NCI-H2196 (cell line): Measurements from ENCODE around the gene CTIF.
"Not testable (repeated sequence)": the region's sequence is repeated elsewhere in the genome, so short reads cannot be mapped to it uniquely, and the experiment has no call there.

Source experiments
- DNase-seq: peaks from one replicate; lab custom pipeline; 2025; ENCODE audit not compliant: unreplicated experiment; lab: John Stamatoyannopoulos, UW

Gene CTIF

GRCh38 chr18:48811401-48811800 is 272.6 kb downstream of the CTIF start:
- no peak for DNase-seq

DNA sequence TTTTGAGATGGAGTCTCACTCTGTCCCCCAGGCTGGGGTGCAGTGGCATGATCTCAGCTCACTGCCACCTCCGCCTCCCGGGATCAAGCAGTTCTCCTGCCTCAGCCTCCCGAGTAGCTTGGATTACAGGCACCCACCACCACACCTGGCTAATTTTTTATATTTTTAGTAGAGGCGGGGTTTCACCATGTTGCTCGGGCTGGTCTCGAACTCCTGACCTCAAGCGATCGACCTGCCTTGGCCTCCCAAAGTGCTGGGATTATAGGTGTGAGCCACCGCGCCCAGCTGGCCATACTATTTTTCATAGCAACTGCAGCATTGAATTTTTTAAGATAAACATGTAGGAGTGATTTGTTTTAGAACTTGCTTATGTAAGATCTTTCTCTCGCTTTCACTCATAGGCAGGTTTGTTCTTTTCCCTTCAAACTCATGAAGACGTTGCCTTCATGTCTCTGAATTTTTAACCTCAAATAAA is 273.2 kb downstream of the CTIF start:
- not testable (repeated sequence) for DNase-seq

DNA sequence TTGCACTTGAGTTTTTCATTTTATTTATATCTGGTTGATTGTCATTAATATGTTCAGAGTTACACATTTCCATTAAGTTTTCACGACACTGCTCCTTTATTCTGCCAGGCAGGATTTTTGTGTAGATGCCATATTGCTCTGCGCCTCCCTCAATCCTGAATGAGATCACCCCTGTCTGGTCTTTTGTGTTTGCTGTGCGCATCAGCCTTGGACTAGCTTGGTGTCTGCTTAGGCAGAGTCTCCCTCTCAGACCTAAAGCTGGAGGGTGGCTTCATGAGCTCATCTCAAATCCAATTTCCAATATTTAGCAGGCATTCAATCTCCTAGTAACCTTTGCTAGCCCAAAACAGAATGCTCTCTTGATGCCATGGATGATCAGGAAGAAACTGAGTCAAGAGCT is 274.5 kb downstream of the CTIF start:
- no peak for DNase-seq

DNA sequence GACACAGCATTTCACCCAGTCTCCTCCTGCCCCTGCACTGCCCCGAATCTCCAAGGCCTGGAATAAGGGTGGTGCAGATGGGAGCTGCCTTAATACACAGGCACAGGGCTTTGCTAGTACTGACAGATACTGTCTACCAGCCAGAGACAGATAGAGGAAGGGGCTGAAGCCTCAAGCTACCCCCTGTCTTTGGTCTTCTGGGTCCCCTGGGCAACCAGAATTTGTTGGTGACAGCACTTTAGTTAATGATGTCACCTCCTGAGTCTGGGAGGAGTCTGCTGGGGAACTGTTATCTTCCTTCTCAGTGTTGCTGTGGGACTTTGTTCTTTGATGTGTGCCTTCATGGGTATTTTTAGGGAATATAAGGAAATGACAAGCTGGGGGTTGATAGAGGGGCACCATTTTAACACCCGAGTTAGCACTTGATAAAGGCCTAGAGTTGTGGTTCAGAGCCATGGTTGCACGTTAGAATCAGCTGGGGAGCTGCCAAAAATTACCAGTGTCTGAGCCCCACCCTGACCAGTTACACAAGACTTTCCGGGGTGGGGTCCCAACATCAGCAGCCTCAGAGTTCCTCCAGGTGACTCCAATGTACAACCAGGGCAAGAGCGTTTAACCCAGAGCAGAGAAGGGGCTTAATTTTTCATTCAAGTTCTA is 275.1 kb downstream of the CTIF start:
- no peak for DNase-seq

GRCh38 chr18:48814490-48815178 is 275.8 kb downstream of the CTIF start:
- DNase-seq: no peak

DNA sequence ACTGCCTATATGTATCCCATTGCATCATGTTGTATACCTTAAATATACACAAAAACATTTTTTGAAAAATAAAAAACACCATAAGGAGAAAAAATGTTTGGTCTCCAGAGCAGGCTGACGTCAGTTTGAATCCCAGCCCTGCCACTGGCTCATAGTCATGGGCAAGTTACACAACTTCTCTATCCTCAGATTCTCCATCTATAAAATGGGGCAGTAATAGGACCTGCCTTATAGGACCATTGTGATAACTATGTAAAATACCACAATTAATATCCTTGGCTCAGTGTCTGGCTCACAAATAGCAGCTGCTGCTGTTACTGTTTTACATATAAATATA is 276.3 kb downstream of the CTIF start:
- no peak for DNase-seq

DNA sequence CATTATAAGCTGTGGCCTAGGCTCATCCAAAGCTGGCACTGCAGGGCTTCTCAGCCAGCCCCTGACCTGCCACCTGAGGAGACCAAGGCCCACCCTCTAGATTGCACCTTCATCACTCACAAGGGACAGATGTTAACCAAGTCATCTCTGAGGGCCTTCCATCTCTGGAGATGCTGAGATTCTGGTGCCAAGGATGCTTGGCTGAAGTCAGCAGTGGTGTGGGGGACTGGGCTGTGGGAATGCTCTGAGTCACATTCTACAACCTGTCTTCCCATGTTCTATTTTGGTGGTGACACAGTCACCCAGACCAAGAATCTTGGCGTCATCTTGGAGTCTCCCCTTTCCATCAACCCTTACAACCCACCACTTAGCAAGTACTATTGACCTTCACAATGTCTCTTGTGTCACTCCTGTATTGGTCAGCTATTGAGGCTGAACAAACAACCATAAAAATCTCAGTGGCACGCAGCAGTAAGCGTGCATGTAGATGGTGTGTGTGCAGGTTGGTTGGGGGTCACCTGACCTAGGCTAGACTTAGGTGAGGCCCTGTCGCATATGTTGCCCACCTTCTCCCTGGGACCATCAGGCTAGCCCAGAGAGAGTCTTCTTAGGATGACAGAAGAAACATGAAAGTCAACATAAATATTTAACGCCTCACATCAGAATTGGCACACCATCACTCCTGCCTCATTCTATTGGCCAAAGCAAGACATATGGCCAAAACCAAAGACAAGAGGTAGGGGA is 276.9 kb downstream of the CTIF start:
- DNase-seq: no peak

DNA sequence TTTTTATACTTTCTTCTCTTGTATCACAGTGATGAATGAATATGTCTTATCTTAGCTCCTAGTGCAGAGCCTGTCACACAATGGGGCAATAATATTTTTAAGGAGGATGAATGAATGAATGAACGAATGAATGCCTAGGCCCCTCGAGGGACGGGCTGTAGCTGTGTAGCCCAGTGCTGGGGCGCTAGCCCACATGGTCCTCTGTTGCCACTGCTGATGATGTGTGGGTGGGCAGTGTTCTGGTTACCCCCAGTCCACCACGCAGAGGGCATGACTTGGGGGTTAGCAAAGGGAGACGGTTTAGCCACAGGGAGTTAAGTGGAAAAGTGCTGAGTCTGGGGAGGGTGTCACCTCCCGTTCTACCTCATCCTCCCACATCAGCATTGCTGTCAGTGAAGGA is 277.7 kb downstream of the CTIF start:
- DNase-seq: no peak

GRCh38 chr18:48817021-48817461 is 278.2 kb downstream of the CTIF start:
- DNase-seq: no peak

- DNase-seq: no peak
Observed at GRCh38 chr18:48818329-48819254, 279.8 kb downstream of the CTIF start.

DNA sequence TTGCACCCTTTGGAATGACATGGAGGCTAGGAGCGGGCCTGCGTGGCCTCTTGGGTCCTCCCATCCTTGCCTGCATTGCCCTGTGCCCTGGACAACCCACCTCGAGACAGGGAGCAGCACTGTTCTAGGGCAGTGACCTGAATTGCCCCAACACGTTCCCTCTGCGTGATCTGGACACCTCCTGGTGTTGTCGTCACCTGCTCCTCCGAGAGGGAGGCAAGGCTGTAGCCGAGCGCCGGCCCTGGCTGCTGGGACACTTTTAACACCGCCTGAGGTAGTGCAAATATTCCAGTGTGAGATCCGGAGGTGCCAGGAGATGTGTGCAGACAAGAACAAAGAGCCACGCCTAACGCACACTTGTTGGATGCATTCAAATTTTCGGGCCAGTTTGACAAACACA is 280.4 kb downstream of the CTIF start:
- DNase-seq: no peak

DNA sequence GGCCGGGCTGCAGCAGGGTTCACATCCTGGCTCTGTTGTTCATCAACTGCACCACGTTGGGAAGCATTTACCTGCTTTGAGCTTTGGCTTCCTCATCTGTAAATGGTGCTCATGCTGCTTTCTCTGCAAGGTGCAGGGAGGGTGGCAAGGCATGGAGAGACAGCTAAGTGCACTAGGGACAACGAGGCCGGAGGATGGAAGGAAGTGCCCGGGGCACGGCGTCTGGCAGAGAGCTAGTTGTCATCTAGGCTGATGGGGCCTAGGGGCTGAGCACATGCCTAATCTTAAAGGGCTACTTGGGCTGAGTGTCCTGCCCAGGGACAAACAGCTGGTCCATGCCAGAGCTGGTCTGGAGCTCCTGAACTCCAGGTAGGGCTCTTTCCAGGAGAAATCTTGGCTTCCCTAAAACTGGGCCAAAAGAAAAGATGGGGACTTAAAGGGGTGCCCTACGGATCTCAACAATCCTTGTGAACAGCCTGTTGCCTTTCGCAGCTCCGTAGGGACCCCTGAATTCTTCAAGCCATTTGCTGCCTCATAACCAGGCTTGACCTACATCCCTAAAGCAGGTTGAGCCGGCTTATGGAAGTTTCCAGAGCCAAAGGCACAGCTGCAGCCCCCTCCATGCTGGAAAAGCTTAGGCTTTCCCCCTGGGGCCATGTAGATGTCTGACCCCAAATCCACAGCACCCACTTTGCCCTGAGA is 281.1 kb downstream of the CTIF start:
- DNase-seq: no peak

GRCh38 chr18:48820483-48821250 is 281.8 kb downstream of the CTIF start:
- DNase-seq: no peak

GRCh38 chr18:48821251-48821590 is 282.4 kb downstream of the CTIF start:
- DNase-seq: no peak

DNA sequence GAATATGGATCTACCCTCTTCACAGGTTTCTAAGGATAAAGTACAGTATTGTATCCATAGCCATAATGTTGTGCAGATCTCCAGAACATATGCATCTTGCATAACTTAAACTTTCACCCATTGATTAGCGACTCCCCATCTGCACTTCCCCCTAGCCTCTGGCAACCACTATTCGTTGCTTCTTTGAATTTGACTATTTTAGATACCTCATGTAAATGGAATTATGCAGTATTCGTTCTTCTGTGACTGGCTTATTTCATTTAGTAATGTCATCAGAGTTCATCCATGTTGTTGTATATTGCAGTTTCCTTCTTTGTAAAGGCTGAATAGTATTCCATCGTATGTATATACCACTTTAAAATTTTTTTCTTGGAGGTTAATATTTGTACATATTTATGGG is 283.0 kb downstream of the CTIF start:
- no peak for DNase-seq

- no peak for DNase-seq
Observed at GRCh38 chr18:48824231-48824970, 285.6 kb downstream of the CTIF start.

DNA sequence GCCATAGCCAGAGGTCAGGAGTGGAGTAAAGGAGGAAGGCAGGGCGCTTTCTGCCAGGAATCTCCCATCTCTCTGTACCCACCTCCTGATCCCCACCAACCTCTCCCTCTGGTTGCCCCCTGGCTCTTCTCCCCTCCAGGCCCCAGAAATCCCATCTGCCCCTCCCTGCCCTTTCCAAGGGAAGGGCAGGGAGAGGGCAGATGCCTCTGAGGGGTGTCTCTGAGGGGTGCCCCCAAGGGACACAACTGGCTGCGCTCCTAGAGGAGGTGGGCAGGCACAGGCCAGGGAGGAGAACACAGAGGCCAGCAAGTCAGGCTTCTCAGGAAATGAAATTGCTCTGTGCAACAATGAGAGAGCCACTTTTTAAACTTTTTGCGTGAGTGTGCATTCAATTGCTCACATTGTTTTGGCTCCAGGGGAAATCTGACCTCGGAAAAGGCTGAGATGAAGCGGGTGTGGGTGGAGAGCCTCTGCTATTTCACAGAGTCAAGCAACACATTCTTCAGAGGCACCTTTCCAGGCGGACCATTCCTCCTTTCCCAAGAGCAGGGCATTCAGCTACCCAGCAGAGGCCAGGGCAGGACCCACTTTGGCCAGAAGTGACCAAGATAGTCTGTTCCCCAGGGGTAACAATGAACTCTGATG is 286.4 kb downstream of the CTIF start:
- DNase-seq: no peak

DNA sequence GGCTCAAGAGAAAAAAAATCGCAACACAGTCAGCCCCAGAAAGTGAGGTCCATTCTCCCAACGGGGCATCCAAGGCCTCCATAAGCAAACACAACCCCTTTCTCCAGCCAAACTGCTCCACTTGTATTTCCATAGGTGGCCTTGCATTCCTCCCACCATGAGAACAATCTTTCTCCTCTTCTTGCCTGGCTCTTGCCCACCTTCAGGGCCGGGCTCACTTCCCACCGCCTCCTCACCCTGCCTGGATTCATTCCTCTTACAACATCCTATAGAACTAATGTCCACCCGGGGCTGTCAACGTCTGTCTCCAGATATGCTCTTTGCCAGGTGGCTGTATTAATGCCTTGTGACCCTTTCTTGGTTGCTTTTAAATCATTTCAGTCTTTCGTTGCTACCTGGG is 287.4 kb downstream of the CTIF start:
- no peak for DNase-seq

DNA sequence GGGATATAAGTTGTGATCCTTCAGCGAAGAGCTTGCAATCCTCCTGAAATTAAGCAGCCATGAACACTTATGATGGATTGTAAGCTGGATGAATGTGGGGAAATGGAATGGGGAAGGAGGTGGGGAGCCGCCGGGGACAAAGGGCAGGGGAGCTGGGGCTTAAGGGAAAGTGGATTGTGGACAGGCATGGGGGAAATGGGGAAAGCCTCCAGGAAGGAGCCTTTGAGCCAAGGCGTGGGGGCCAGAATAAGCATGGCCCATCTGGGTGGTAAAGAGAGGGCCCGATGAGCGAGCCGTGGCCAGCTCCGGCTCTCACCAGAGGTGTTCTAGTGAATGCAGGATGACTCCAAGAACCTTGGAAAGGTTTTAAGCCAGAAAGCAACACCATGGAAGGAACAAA is 288.0 kb downstream of the CTIF start:
- no peak for DNase-seq
